ENCODE data around the gene SERPINB2. TPM values are rescaled to one million over a fixed set of nuclear protein-coding genes. Genes with fewer than 3 reads are reported as not detected.
A peak's percentile ranks its signal among the peaks of the same experiment; 100 is the strongest.

The SERPINB2 gene, protein sequence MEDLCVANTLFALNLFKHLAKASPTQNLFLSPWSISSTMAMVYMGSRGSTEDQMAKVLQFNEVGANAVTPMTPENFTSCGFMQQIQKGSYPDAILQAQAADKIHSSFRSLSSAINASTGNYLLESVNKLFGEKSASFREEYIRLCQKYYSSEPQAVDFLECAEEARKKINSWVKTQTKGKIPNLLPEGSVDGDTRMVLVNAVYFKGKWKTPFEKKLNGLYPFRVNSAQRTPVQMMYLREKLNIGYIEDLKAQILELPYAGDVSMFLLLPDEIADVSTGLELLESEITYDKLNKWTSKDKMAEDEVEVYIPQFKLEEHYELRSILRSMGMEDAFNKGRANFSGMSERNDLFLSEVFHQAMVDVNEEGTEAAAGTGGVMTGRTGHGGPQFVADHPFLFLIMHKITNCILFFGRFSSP
- total RNA-seq (2014; rRNA removed; shearing (Covaris generic)) = 0.39 and 1.0 TPM in 2 replicates

DNA sequence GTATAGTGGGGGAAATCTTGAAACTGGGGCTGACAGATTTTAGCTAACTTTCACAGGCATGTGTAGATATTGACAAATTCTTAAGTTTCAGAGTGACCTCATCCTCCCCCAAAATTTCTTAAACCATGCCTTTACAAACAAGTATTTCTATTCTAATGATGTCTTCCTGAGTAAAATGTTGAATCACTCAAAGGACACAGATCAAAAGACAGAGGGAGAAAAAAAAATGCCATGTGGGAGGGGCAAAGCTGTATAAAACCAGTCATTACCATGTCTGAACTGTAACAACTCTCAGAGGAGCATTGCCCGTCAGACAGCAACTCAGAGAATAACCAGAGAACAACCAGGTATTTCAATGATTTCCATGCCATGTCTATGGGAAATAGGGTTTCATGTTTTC lies at the start of gene SERPINB2:
Gene SERPINB2 (plus strand): TSS at position 282 of the 400 bp plus-strand sequence. CDS start 3,740 bp downstream, outside the sequence.
- DNase-seq (ENCODE audit: low spot score) = no peak

DNA sequence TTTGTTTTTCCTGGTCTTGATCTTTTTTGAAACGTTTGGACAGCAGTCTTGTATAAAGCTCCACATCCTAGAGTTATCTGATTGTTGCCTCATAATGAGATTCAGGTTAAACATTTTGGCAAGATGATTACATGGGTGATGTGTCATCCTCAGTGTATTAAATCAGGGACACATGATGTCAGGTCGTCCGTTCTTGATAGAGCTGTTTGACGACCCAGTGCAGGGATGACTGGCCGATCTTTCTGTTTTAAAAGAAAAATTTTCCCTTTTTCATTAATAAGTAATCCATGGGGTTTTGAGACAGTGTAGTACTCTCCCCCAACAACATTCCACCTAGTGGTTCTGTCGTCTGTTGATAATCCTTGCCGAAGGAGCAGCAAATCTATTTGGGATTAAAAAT lies 44.5 kb upstream of the SERPINB2 start:
- DNase-seq (ENCODE audit: low spot score) = no peak

DNA sequence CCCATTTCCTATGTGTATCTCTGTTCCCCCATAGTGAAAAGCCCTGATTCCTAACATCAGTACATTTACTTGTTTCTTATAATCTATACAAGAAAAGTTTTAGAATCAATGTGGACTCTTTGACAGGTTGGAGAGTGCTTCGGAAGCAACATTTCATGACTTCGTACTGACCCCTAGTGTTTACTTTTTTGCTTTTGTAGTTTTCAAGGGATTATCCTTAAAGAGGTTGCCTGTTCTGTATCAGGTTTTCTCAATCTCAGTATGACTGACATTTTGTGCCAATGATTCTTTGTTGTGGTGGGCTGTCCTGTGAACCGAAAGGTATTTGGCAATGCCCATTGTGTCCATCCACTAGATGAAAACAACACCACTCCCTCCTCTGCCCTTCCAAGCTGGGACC lies 43.3 kb upstream of the SERPINB2 start:
- DNase-seq (ENCODE audit: low spot score) = peak; percentile 31

DNA sequence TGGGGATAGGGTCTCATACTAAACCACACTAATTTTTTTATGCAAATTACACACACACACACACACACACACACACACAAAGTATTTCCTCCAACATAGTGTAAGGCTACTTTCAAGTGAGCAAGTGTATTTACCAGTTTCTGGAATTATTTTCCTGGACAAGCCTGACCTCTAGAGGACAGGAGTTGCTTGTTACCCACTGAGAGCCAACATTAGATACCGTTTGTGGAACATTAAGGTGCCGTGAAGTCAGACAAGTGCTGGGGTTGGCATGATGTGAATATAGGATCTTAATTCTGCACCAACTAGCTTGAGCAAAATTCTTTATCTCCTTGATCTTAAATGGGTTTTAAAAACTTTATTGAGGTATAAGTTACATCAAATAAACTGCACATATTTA lies 39.3 kb upstream of the SERPINB2 start:
- peak; percentile 71 for DNase-seq (ENCODE audit: low spot score)

DNA sequence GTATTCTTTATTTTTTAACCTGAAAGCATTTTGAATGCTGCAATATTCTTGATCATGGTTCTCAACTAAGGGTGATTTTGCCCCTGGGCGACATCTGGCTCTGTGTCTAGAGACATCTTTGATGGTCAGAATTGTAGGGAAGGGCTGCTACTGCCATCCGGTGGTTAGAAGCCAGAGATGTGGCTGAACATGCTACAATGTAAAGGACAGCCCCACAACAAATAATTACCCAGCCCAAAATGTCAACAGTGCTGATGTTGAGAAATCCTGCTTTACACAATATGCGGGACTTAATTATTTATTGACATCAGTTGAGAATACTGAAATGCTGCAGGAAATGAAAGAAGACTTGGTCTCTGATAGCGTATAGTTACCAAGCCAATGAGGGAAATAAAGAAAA lies 37.5 kb upstream of the SERPINB2 start:
- DNase-seq (ENCODE audit: low spot score) = peak; percentile 58

DNA sequence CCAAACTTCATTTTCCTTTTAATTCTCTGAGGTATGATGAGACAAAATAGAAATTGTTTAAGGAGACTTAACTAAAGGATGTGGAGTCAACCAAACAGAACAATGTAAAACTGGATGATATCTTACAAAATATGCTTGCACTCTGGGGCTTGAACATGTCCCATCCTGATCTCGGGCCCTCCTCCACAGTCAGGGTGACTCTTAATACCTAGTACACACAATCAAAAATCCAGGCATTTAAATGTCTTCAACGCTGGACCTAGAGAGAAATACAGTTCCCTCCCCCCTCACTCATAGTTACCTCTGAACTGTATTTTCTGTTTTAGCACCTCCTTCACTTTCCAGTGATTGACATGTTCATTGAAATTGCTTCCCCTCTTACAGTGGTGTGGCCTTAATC lies 36.9 kb upstream of the SERPINB2 start:
- DNase-seq (ENCODE audit: low spot score) = no peak

DNA sequence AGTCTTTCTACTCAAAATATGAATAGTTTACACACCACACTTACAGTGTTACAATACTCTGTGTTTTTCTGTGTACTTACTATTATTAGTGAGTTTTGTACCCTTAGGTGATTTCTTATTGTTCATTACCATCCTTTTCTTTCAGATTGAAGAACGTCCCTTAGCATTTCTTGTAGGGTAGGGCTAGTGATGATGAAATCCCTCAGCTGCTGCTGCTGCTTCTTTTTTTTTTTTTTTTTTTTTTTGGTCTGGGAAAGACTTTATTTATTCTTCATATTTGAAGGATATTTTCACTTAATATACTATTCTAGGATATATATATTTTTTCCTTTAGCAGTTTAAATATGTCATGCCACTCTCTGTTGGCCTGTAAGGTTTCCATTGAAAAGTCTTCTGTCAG lies 29.0 kb upstream of the SERPINB2 start:
- no peak for DNase-seq (ENCODE audit: low spot score)

DNA sequence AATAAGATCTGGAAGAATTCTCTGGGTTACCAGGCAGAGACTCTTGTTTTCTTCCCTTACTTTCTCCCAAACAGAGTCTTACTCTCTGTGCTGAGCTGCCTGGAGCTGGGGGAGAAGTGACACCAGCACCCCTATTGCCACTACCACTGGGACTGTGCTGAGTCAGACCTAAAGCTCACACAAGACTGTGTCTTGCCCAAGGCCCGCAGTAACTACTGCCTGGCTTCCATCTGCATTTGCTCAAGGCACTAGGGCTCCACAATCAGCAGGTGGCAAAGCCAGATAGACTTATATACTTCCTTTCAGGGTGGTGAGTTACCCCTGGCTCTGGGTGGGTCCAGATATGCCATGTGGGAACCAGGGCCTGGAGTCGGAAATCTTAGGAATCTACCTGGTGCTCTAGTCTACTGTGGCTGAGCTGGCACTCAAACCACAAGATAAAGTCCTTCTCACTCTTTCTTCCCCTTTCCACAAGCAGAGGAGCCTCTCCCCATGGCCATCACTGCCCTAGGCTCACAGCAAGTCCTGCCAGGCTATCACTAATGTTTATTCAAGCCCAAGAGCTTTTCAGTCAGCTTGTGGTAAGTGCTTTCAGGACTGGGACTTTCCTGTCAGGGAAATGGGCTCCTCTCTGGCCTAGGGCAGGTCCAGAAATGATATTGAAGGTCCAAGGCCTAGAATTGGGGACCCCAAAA lies 27.6 kb upstream of the SERPINB2 start:
- DNase-seq (ENCODE audit: low spot score) = no peak

DNA sequence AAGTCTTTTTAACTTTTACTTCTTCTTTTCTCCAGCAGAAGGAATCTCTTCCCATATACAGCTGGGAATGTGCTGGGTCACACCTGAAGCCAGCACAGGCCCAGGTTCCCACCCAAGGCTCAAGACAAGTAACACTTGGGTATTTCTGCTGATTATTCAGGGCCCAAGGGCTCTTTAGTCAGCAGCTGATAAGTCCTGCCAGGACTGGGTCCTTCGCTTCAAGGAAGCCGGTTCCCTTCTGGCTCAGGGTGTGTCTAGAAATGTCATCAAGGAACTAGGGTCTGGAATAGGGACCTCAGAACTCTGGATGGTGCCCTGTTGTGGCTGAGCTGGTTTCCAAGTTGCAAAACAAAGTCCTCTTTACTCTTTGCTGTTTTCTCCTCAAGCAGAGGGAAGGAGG lies 27.0 kb upstream of the SERPINB2 start:
- no peak for DNase-seq (ENCODE audit: low spot score)

DNA sequence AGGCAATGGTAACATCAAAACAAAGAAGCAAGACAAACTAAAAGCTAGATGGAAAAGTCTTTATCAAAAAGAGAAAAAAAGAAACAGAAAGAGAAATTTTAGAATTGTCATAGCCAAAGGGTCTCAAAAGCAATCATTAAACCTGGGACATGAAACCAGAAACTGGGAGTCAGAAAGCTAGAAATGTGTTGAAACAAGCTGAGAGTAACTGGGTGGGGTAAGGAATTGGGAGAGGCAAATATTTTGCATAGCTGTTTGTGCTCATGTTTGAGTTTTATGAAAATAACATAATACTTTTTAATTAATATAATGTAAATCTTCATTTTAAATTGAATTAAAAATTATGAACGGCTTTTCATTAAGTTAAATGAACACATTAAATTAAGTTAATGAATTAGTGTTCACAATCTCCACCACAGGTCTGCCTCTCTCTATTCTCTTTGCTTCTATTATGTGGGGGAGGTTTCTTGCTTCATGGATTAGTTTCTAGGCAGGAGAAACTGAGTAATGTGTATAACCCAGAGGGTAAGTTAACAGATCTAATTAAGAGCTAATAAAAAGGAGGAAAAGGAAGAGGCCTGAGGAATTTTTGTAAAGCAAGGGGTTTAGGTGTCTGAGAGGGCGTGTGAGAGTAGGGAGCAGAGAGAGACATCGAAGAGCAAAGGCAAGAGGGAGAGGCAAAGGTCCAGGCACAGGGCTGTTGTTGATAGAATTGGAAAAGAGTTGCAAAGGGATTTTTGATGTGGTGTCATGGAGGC lies 20.0 kb upstream of the SERPINB2 start:
- DNase-seq (ENCODE audit: low spot score) = no peak

DNA sequence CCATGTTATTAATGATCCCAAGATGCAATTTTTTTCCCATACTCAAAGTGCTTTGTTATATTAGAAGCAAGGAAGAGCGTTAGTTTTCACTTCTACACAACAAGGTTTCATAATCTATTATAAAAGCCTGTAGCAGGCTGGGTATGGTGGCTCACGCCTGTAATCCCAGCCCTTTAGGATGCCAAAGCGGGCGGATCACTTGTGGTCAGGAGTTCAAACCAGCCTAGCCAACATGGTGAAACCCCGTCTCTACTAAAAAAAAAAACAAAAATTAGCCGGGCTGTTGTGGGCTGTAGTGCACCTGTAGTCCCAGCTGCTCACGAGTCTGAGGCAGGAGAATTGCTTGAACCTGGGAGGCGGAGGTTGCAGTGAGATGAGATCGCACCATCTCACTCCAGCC lies 19.0 kb upstream of the SERPINB2 start:
- no peak for DNase-seq (ENCODE audit: low spot score)

DNA sequence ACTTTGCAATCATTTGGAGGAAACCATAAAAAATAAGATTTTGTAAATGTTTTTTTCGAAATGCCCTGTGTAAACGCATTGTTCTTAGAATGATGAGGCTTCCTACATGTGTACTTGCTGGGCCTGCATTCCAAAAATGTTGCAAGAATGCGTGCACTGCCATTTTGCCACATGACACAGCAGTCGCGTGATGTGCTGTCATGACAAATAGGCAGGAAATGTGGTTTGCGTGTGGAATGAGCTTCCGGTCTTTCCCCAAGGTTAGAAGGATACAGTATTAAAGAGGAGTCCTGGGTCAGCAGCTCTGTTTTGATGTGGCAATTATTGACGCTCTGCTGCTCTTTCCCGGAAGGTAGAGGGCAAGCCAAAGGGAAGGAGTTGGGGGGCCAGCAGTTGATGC lies 18.1 kb upstream of the SERPINB2 start:
- DNase-seq (ENCODE audit: low spot score) = peak; percentile 96

DNA sequence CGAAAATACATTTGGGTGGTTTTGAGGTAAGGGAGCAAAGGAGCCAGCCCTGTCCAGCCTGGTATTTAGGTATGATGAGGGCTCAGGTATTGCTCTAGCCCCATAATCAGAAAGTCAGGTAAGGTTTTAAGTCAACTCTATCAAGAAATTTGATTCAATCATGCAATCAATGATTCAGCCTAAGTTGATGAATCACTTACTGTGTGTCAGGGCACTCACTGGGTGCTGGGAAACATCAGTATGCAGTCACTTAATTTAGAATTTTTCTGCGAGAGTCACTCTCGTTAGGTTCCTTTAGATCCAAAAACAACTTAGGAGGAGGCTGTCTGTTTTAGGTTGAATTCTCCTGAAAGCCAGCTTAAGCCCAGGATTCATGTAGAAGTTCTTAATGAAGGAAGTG lies 17.7 kb upstream of the SERPINB2 start:
- no peak for DNase-seq (ENCODE audit: low spot score)

DNA sequence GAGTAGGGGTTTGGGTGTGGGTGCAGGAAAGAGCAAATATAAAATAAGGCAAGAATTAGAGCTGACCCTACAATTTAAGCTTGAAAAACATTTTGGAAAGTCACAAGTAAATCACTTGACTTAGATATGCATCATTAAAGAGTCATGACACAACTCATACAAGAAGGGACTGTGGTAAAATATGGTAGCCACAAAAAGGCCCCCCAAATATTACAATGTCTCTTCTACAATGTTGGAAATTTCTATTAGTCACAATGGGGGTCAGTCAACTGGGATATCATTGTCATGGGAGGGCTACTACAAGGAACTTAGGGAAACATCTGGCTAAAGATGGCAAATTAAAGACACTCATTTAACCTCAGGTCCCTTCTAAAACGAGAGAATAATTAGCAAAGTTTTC lies 15.7 kb upstream of the SERPINB2 start:
- DNase-seq (ENCODE audit: low spot score) = no peak

DNA sequence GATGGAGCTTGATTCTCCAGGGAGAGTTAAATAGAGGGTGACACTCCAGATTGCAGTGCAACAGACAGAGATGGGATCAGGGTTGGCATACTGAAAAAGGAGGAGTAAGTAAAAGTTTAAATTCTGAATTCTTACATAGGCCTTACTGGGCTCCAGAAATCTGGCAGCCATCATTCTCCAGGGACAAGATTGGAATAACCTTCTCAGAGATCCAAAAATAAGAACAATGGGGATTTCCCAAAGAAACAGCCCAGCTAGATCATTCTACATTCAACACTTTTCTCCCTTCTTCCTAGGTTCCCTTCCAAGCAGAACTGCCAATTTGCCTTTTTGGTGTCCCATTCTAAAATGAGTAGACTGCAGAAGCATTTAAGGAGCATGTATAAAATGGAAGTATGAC lies 14.9 kb upstream of the SERPINB2 start:
- DNase-seq (ENCODE audit: low spot score) = no peak

DNA sequence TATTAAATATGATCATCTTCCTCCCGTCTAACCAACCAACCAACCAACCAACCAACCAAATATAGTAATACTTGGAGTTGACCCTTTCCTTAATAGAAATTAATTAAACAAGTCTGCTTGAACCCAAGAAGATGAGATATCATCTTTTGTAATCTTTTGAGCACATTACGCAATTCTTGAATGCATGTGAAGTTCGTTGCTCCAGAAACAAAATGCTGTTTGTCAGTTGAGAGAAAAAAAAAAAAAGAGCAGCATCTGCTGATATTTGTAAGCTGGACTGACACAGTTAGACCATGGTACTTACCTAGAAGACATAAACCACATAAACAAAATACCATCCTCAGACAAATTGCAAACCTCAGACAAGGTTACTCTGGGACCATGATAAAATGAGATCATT lies 9.2 kb upstream of the SERPINB2 start:
- no peak for DNase-seq (ENCODE audit: low spot score)

DNA sequence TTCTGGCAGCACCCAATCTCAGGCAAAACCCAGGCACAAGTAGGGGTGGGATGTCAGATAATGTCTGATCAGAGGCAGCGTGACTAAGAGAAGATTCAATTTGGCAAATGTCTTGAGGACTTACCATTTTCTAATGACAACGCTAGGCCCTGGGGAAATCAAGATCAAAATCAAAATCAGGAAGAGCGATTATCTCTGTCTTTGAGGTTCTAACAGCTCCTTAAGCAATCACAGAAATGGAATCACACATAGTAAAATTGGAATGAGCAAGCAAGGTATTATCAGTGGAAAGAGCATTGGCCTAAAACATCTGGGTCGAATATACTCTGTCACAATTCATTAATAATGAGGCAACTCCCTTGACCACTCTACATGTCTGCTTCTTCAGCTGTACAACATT lies 8.6 kb upstream of the SERPINB2 start:
- no peak for DNase-seq (ENCODE audit: low spot score)

DNA sequence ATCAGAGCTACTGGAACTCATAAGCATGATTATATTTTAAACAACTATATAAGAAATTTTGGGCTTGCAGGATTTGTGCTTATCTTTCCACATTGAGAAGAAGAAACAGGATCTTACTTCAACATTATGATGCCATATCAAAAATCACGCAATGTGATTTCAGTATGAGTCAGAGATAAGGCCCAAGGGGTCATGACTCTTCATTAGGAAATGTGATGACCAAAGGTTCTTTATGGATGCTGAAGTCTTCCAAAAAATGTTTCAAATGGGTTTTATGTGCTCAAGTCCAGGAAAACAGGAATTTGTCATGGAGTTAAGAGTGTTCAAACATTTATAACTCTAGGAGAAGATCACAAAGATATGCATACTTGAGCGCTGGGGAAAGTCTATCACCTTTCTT lies 7.8 kb upstream of the SERPINB2 start:
- DNase-seq (ENCODE audit: low spot score) = no peak

DNA sequence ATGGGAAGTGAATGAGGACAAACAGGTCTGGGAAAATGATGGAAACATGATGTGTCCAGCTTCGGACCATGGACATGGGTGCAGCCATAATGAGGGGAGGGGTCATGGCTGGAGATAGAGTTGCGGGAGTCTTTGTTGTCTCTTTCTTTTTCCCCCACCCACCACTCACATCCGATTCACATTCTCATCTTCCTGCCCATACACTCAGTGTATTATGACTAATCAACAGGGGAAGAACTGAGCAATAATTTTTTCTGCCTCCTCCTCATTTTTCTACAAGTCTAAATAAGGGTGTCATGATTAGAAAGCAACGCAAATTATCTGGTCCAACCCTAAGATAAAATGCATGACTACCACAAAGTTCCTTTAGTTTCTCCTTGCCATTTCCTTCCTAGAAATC lies 5.7 kb upstream of the SERPINB2 start:
- no peak for DNase-seq (ENCODE audit: low spot score)

DNA sequence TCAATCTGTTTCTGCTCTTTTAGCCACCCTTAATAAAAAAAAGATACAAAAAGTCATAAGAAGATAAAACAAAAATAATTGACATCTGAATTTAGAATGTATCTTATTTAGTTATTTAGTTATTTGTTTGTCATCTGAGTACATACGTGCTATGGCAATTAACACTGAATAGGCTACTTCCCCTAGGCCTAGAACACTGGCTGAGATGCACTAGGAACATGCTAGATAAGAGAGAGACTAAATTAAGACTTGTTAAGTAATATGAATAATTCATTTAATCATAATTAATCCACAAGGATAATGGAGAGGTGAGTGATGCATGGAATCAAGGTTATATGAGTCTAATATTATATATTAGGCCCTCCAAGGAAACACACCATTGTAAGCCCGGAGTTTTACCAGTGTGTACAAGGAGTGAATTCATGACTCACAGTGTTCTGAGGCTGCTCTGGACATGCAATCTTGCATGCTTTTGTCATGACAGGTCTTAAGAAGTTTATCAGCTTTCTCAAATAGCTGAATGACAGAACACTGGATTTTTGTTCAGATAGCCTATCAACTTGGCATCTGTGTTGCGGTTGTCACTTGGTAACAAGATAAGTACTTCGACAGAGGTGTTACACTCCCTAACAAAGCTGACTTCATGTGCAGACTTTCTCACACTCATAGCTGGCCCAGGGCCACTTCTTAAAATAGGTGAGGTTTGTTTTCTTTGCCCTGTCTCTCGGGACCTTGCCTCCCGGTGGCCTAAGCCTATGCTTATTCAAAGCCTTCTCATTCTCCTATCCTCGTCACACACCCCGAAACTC lies 5.0 kb upstream of the SERPINB2 start:
- DNase-seq (ENCODE audit: low spot score) = peak; percentile 76

DNA sequence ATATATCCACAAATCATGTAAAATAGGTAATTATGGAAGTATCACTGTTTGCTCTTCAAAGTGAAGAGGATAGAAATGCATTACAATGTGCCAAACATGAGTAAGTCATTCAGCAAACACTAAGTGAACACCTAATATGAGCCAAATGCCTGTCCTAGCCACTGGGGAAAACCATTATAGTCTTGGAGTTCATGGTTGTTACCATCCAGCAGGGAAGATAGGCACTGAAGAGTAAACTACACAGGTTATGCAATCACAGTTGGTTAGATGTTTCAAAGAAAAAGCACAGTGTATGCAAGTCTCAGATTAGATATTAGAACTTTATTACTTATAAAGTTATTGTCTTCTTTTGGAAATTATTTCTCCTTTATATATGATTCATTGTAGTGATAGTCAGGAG lies 3.9 kb upstream of the SERPINB2 start:
- DNase-seq (ENCODE audit: low spot score) = no peak

Measured in H4 (cell line).